Astrocyte of the spinal cord (primary cell): ENCODE data around the gene WASHC3.

ENCODE experiments used
- DNase-seq: peaks from one replicate; pipeline ENCODE4 v3.0.0; 2011; ENCODE audit warnings: low read depth, low spot score
- H3K4me3 ChIP-seq: 2 replicates; pipeline ENCODE4 v1.5.1; 2011; ENCODE audit warnings: low read depth, mild to moderate bottlenecking, low read length, moderate library complexity
- CTCF ChIP-seq: IDR thresholded peaks from 2 replicates; pipeline ENCODE4 v1.5.1; 2012; ENCODE audit warnings: low read depth, mild to moderate bottlenecking, low read length, inconsistent platforms
- in situ Hi-C: cut with HindIII; loops from 2 replicates; pipeline ENCODE4 v1.10.0; 2017; ENCODE audit warnings: low sequenced_read_pairs

WASHC3 gene

DNA sequence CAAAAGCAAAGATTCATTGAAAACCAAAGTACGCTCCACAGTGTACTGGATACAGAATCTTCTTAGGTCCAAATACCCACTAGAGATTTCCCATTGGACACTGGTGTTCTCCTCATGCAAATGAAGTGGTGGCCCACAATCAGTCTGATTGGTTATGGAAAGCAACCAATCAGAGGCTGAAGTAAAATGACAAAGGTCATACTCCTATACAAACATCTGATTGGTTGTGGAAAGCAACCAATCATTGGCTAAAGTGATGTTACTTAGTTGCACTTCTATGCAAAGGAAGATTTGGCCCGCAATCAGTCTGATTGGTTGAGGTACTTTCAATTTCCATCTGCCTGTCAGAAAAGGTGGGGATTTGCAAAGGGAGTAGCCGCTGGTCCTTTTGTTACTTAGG is 1.3 kb upstream of the WASHC3 start:
- no peak for TF ChIP-seq CTCF
- DNase-seq = no peak
- H3K4me3 ChIP-seq = no peak overlapping the region
- in situ Hi-C loops = no loop called here

- no peak for DNase-seq
- no peak for TF ChIP-seq CTCF
- in situ Hi-C loops = no loop called here
- peak overlapping the region; percentile 90 for H3K4me3 ChIP-seq
Measured at GRCh38 chr12:102062419-102062806, 622 bp upstream of the WASHC3 start.

- peak overlapping the region; percentile 90 for H3K4me3 ChIP-seq
- in situ Hi-C loops = no loop called here
- peak; percentile 1 for DNase-seq
- TF ChIP-seq CTCF = no peak
Measured at GRCh38 chr12:102061096-102061559, 663 bp downstream of the WASHC3 start.

DNA sequence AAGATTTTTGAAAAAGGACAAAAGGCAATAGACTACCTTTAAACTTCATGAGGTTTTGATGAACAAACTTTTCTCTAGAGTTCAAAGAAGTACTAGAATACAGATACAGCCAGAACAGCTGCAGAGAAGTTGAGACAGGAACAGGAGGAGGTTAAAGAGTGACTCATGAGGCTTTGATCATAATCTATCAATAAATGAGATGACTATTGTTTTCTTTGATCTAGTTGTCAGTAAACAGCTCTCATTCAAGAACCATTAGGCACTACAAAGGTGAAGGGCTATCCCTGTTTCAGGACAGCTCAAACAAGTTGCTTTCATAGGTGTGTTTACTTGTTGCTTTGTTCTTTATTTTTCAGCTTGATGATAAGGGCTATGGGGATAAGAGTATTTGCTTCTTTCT is 2.4 kb downstream of the WASHC3 start:
- TF ChIP-seq CTCF = no peak
- no peak overlapping the region for H3K4me3 ChIP-seq
- in situ Hi-C loops = no loop called here
- DNase-seq = no peak

- no peak for TF ChIP-seq CTCF
- no peak for DNase-seq
- no peak overlapping the region for H3K4me3 ChIP-seq
- in situ Hi-C loops = no loop called here
Measured at GRCh38 chr12:102054345-102054744, 7.4 kb downstream of the WASHC3 start.

- no peak overlapping the region for H3K4me3 ChIP-seq
- in situ Hi-C loops = no loop called here
- TF ChIP-seq CTCF = no peak
- no peak for DNase-seq
Measured at GRCh38 chr12:102053062-102053349, 8.8 kb downstream of the WASHC3 start.
